DND-41 (cell line): ENCODE data around the gene TPGS2.

Experiments
- EZH2 ChIP-seq: IDR thresholded peaks from 3 replicates; pipeline ENCODE4 v1.6.1; 2012; ENCODE audit warnings: borderline replicate concordance, low read depth, mild to moderate bottlenecking, moderate library complexity, low read length, inconsistent platforms; ENCODE audit not compliant: severe bottlenecking
- TF ChIP-seq, protein P1 (sequence below): IDR thresholded peaks from 2 replicates; pipeline ENCODE4 v1.5.1; 2012; ENCODE audit warnings: borderline replicate concordance, low read length, moderate library complexity, mild to moderate bottlenecking; ENCODE audit not compliant: poor library complexity, severe bottlenecking; ENCODE audit errors: extremely low read depth

DNA sequence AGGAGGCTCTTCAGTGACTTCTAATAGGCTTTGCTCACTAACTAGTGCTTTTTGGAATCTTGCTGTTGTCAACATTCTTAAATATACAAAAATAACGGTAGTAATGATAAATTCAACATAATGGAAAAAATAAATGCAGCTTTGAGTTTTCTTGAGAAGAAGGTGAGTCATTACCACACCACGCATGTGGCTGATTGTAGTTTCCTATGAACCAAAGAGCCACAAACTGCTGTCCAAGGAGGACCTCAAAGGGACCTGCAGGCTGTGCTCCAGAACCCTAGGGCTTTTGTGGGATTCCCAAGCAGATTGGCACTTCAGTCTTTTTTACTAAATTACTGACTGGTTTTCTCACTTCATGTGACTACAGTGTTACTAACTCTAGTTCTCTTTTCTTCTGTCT, 66.7 kb downstream of the TPGS2 start:
- TF ChIP-seq, protein P1, sequence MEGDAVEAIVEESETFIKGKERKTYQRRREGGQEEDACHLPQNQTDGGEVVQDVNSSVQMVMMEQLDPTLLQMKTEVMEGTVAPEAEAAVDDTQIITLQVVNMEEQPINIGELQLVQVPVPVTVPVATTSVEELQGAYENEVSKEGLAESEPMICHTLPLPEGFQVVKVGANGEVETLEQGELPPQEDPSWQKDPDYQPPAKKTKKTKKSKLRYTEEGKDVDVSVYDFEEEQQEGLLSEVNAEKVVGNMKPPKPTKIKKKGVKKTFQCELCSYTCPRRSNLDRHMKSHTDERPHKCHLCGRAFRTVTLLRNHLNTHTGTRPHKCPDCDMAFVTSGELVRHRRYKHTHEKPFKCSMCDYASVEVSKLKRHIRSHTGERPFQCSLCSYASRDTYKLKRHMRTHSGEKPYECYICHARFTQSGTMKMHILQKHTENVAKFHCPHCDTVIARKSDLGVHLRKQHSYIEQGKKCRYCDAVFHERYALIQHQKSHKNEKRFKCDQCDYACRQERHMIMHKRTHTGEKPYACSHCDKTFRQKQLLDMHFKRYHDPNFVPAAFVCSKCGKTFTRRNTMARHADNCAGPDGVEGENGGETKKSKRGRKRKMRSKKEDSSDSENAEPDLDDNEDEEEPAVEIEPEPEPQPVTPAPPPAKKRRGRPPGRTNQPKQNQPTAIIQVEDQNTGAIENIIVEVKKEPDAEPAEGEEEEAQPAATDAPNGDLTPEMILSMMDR: no peak
- TF ChIP-seq EZH2: no peak
